ENCODE data around the gene GRIN1.
"Not testable (repeated sequence)": the region's sequence is repeated elsewhere in the genome, so short reads cannot be mapped to it uniquely, and the experiment has no call there.

GRIN1 gene

GRCh38 chr9:137130176-137130755 lies 8.7 kb upstream of the GRIN1 start:
- peaks cover 16 to 22% of the 10 kb centered on the region in 2 donors for H3K4me1 ChIP-seq (ENCODE audit: control insufficient read depth in 2 of 2, insufficient read depth in 2 of 2, low read length in 2 of 2)
- H3K27me3 ChIP-seq (ENCODE audit: control insufficient read depth in 2 of 2, insufficient read depth in 2 of 2, low read length in 2 of 2): no peaks in the 10 kb centered on the region
- peak overlapping the region; percentile 29 to 52 for H3K27ac ChIP-seq (ENCODE audit: low read depth in 2 of 2, low read length in 2 of 2)
- no peaks in the 10 kb centered on the region for H3K9me3 ChIP-seq (ENCODE audit: control insufficient read depth in 2 of 2, low read length in 2 of 2)
- peak overlapping the region; percentile 79 to 80 for H3K4me3 ChIP-seq (ENCODE audit: low read length in 2 of 2)
- no peaks in the 10 kb centered on the region for H3K36me3 ChIP-seq (ENCODE audit: control insufficient read depth in 2 of 2, insufficient read depth in 2 of 2, low read length in 2 of 2)
- peak overlapping the region in 1 of 2 donors; percentile 70 for H3K9ac ChIP-seq (ENCODE audit: low read depth in 1 of 2, low read length in 2 of 2)

- Histone ChIP-seq H3K4me3 (ENCODE audit: low read length in 2 of 2) (no peak overlapping the region), H3K36me3 (ENCODE audit: control insufficient read depth in 2 of 2, insufficient read depth in 2 of 2, low read length in 2 of 2) (no peaks in the 10 kb centered on the region), H3K9ac (ENCODE audit: low read depth in 1 of 2, low read length in 2 of 2) (no peak overlapping the region), H3K27me3 (ENCODE audit: control insufficient read depth in 2 of 2, insufficient read depth in 2 of 2, low read length in 2 of 2) (peaks cover 19% of the 10 kb centered on the region in 2 donors), H3K4me1 (ENCODE audit: control insufficient read depth in 2 of 2, insufficient read depth in 2 of 2, low read length in 2 of 2) (no peaks in the 10 kb centered on the region), H3K27ac (ENCODE audit: low read depth in 2 of 2, low read length in 2 of 2) (no peak overlapping the region), H3K9me3 (ENCODE audit: control insufficient read depth in 2 of 2, low read length in 2 of 2) (no peaks in the 10 kb centered on the region)
Observed at GRCh38 chr9:137134191-137134590, 4.8 kb upstream of the GRIN1 start.

- peaks cover 24% of the 10 kb centered on the region in 2 donors for H3K27me3 ChIP-seq (ENCODE audit: control insufficient read depth in 2 of 2, insufficient read depth in 2 of 2, low read length in 2 of 2)
- H3K27ac ChIP-seq (ENCODE audit: low read depth in 2 of 2, low read length in 2 of 2); H3K4me1 ChIP-seq (ENCODE audit: control insufficient read depth in 2 of 2, insufficient read depth in 2 of 2, low read length in 2 of 2); H3K36me3 ChIP-seq (ENCODE audit: control insufficient read depth in 2 of 2, insufficient read depth in 2 of 2, low read length in 2 of 2); H3K9me3 ChIP-seq (ENCODE audit: control insufficient read depth in 2 of 2, low read length in 2 of 2); H3K4me3 ChIP-seq (ENCODE audit: low read length in 2 of 2); H3K9ac ChIP-seq (ENCODE audit: low read depth in 1 of 2, low read length in 2 of 2): not testable (repeated sequence)
Observed at GRCh38 chr9:137135154-137135553, 3.8 kb upstream of the GRIN1 start.

- no peaks in the 10 kb centered on the region for H3K4me1 ChIP-seq (ENCODE audit: control insufficient read depth in 2 of 2, insufficient read depth in 2 of 2, low read length in 2 of 2)
- no peak overlapping the region for H3K9ac ChIP-seq (ENCODE audit: low read depth in 1 of 2, low read length in 2 of 2)
- H3K27ac ChIP-seq (ENCODE audit: low read depth in 2 of 2, low read length in 2 of 2): no peak overlapping the region
- no peaks in the 10 kb centered on the region for H3K36me3 ChIP-seq (ENCODE audit: control insufficient read depth in 2 of 2, insufficient read depth in 2 of 2, low read length in 2 of 2)
- H3K27me3 ChIP-seq (ENCODE audit: control insufficient read depth in 2 of 2, insufficient read depth in 2 of 2, low read length in 2 of 2): peaks cover 30 to 36% of the 10 kb centered on the region in 2 donors
- no peaks in the 10 kb centered on the region for H3K9me3 ChIP-seq (ENCODE audit: control insufficient read depth in 2 of 2, low read length in 2 of 2)
- H3K4me3 ChIP-seq (ENCODE audit: low read length in 2 of 2): no peak overlapping the region
Observed at GRCh38 chr9:137136261-137136880, 2.6 kb upstream of the GRIN1 start.

GRCh38 chr9:137136881-137137607 lies 1.9 kb upstream of the GRIN1 start:
- Histone ChIP-seq H3K9ac (ENCODE audit: low read depth in 1 of 2, low read length in 2 of 2) (no peak overlapping the region), H3K27me3 (ENCODE audit: control insufficient read depth in 2 of 2, insufficient read depth in 2 of 2, low read length in 2 of 2) (peaks cover 34 to 41% of the 10 kb centered on the region in 2 donors), H3K4me1 (ENCODE audit: control insufficient read depth in 2 of 2, insufficient read depth in 2 of 2, low read length in 2 of 2) (no peaks in the 10 kb centered on the region), H3K4me3 (ENCODE audit: low read length in 2 of 2) (no peak overlapping the region), H3K27ac (ENCODE audit: low read depth in 2 of 2, low read length in 2 of 2) (no peak overlapping the region), H3K9me3 (ENCODE audit: control insufficient read depth in 2 of 2, low read length in 2 of 2) (no peaks in the 10 kb centered on the region), H3K36me3 (ENCODE audit: control insufficient read depth in 2 of 2, insufficient read depth in 2 of 2, low read length in 2 of 2) (no peaks in the 10 kb centered on the region)

- peaks cover 41 to 47% of the 10 kb centered on the region in 2 donors for H3K27me3 ChIP-seq (ENCODE audit: control insufficient read depth in 2 of 2, insufficient read depth in 2 of 2, low read length in 2 of 2)
- no peaks in the 10 kb centered on the region for H3K4me1 ChIP-seq (ENCODE audit: control insufficient read depth in 2 of 2, insufficient read depth in 2 of 2, low read length in 2 of 2)
- no peak overlapping the region for H3K9ac ChIP-seq (ENCODE audit: low read depth in 1 of 2, low read length in 2 of 2)
Observed at GRCh38 chr9:137138058-137138721, 764 bp upstream of the GRIN1 start.

GRCh38 chr9:137139468-137140150 lies 655 bp downstream of the GRIN1 start:
- Histone ChIP-seq H3K4me3 (ENCODE audit: low read length in 2 of 2) (no peak overlapping the region), H3K9me3 (ENCODE audit: control insufficient read depth in 2 of 2, low read length in 2 of 2) (no peaks in the 10 kb centered on the region), H3K9ac (ENCODE audit: low read depth in 1 of 2, low read length in 2 of 2) (no peak overlapping the region), H3K36me3 (ENCODE audit: control insufficient read depth in 2 of 2, insufficient read depth in 2 of 2, low read length in 2 of 2) (no peaks in the 10 kb centered on the region), H3K27me3 (ENCODE audit: control insufficient read depth in 2 of 2, insufficient read depth in 2 of 2, low read length in 2 of 2) (peaks cover 41 to 47% of the 10 kb centered on the region in 2 donors), H3K27ac (ENCODE audit: low read depth in 2 of 2, low read length in 2 of 2) (no peak overlapping the region), H3K4me1 (ENCODE audit: control insufficient read depth in 2 of 2, insufficient read depth in 2 of 2, low read length in 2 of 2) (no peaks in the 10 kb centered on the region)

More at GRCh38 chr9:137138058-137138721, 764 bp upstream of the GRIN1 start:
- no peak overlapping the region for H3K4me3 ChIP-seq (ENCODE audit: low read length in 2 of 2)
- H3K9me3 ChIP-seq (ENCODE audit: control insufficient read depth in 2 of 2, low read length in 2 of 2): no peaks in the 10 kb centered on the region
- H3K27ac ChIP-seq (ENCODE audit: low read depth in 2 of 2, low read length in 2 of 2): no peak overlapping the region
- H3K36me3 ChIP-seq (ENCODE audit: control insufficient read depth in 2 of 2, insufficient read depth in 2 of 2, low read length in 2 of 2): no peaks in the 10 kb centered on the region

- Histone ChIP-seq H3K36me3 (ENCODE audit: control insufficient read depth in 2 of 2, insufficient read depth in 2 of 2, low read length in 2 of 2) (no peaks in the 10 kb centered on the region), H3K27ac (ENCODE audit: low read depth in 2 of 2, low read length in 2 of 2) (no peak overlapping the region), H3K4me1 (ENCODE audit: control insufficient read depth in 2 of 2, insufficient read depth in 2 of 2, low read length in 2 of 2) (no peaks in the 10 kb centered on the region), H3K4me3 (ENCODE audit: low read length in 2 of 2) (no peak overlapping the region), H3K9me3 (ENCODE audit: control insufficient read depth in 2 of 2, low read length in 2 of 2) (no peaks in the 10 kb centered on the region), H3K9ac (ENCODE audit: low read depth in 1 of 2, low read length in 2 of 2) (no peak overlapping the region), H3K27me3 (ENCODE audit: control insufficient read depth in 2 of 2, insufficient read depth in 2 of 2, low read length in 2 of 2) (peaks cover 41 to 47% of the 10 kb centered on the region in 2 donors)
Observed at GRCh38 chr9:137140151-137141012, 1.4 kb downstream of the GRIN1 start.

- H3K36me3 ChIP-seq (ENCODE audit: control insufficient read depth in 2 of 2, insufficient read depth in 2 of 2, low read length in 2 of 2): no peaks in the 10 kb centered on the region
- H3K27me3 ChIP-seq (ENCODE audit: control insufficient read depth in 2 of 2, insufficient read depth in 2 of 2, low read length in 2 of 2): peaks cover 41 to 47% of the 10 kb centered on the region in 2 donors
- no peak overlapping the region for H3K27ac ChIP-seq (ENCODE audit: low read depth in 2 of 2, low read length in 2 of 2)
- no peak overlapping the region for H3K9ac ChIP-seq (ENCODE audit: low read depth in 1 of 2, low read length in 2 of 2)
- H3K4me1 ChIP-seq (ENCODE audit: control insufficient read depth in 2 of 2, insufficient read depth in 2 of 2, low read length in 2 of 2): no peaks in the 10 kb centered on the region
- H3K4me3 ChIP-seq (ENCODE audit: low read length in 2 of 2): no peak overlapping the region
- no peaks in the 10 kb centered on the region for H3K9me3 ChIP-seq (ENCODE audit: control insufficient read depth in 2 of 2, low read length in 2 of 2)
Observed at GRCh38 chr9:137141050-137141810, 2.3 kb downstream of the GRIN1 start.
